Stimulated activated CD4-positive, alpha-beta T cell treated with anti-CD3 and anti-CD28 coated beads, Interleukin-2, amount 100 ng/mL, for 24 hours (primary cell): ENCODE results near the gene PCBP3.

Experiments
- DNase-seq, 2 donors: peaks; one replicate each; pipeline ENCODE4 v3.0.0-alpha.2; 2020

PCBP3 gene

GRCh38 chr21:45818276-45818903 lies 174.9 kb downstream of the PCBP3 start:
- peak in 1 of 2 donors; percentile 13 for DNase-seq

GRCh38 chr21:45818904-45819285 lies 175.4 kb downstream of the PCBP3 start:
- peak; percentile 86 to 87 for DNase-seq

GRCh38 chr21:45819478-45820170 lies 176.1 kb downstream of the PCBP3 start:
- DNase-seq = peak; percentile 16

GRCh38 chr21:45820171-45821091 lies 176.9 kb downstream of the PCBP3 start:
- DNase-seq = peak; percentile 85 to 87

- peak in 1 of 2 donors; percentile 15 for DNase-seq
Measured at GRCh38 chr21:45821315-45821962, 177.9 kb downstream of the PCBP3 start.

- peak in 1 of 2 donors; percentile 5 for DNase-seq
Measured at GRCh38 chr21:45821998-45822397, 178.5 kb downstream of the PCBP3 start.

GRCh38 chr21:45822429-45823099 lies 179.0 kb downstream of the PCBP3 start:
- DNase-seq = peak in 1 of 2 donors; percentile 12

GRCh38 chr21:45823100-45823681 lies 179.7 kb downstream of the PCBP3 start:
- DNase-seq = peak in 1 of 2 donors; percentile 8

GRCh38 chr21:45824546-45825215 lies 181.2 kb downstream of the PCBP3 start:
- peak in 1 of 2 donors; percentile 9 for DNase-seq

GRCh38 chr21:45825219-45825618 lies 181.7 kb downstream of the PCBP3 start:
- DNase-seq = peak in 1 of 2 donors; percentile 9

- DNase-seq = no peak
Measured at GRCh38 chr21:45826676-45827301, 183.3 kb downstream of the PCBP3 start.

- no peak for DNase-seq
Measured at GRCh38 chr21:45827302-45827692, 183.8 kb downstream of the PCBP3 start.

- no peak for DNase-seq
Measured at GRCh38 chr21:45827881-45828579, 184.5 kb downstream of the PCBP3 start.

GRCh38 chr21:45828580-45829570 lies 185.3 kb downstream of the PCBP3 start:
- DNase-seq = no peak

GRCh38 chr21:45829668-45830067 lies 186.1 kb downstream of the PCBP3 start:
- DNase-seq = no peak

GRCh38 chr21:45830221-45830640 lies 186.7 kb downstream of the PCBP3 start:
- DNase-seq = no peak

- DNase-seq = no peak
Measured at GRCh38 chr21:45830720-45831366, 187.3 kb downstream of the PCBP3 start.
